Activated naive CD4-positive, alpha-beta T cell treated with anti-CD3 and anti-CD28 coated beads, Interleukin-2, amount 50 U/mL, for 16 hours (primary cell): ENCODE data around the gene PHACTR1.
A peak's percentile ranks its signal among the peaks of the same experiment; 100 is the strongest.

Experiments used
- DNase-seq: peaks from one replicate; pipeline ENCODE4 v3.0.0-alpha.2; 2020

The PHACTR1 gene

DNA sequence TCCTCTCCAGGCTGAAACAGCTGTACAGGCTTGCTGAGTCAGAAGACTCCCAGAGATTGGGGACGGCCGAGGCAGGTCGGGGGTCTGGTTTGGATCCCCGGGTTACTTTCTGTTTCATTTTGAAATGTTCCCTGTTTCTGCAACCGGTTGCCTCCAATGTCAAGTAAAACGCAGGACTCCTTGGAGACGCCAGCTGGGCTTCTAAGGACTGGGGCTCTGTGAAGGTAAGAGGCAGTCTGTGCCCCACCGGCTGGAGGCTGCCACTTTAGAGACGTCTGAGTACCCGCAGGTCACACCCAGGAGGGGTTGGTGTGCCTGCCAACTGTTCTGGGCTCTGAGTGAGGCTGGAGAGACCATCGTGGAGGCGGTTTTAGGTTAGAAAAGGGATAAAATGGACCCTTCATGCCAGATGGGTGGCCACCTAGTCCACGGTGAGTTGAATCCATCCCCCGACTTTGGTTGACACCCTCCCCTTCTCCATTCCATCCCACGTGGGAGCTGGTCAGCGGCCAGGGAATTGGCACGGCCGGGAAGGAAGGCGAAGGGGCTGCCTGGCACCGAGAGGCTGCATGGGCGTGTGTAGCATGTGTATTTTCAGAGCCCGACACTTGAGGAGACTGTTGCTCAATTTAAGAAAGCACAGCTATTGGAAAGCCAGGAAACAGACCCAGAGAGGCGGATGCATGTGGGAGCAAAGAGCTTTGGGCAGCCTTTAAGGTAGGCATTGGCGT, 240.9 kb downstream of the PHACTR1 start:
- peak; percentile 16 for DNase-seq

- no peak for DNase-seq
Measured at GRCh38 chr6:12958052-12958706, 241.6 kb downstream of the PHACTR1 start.

DNA sequence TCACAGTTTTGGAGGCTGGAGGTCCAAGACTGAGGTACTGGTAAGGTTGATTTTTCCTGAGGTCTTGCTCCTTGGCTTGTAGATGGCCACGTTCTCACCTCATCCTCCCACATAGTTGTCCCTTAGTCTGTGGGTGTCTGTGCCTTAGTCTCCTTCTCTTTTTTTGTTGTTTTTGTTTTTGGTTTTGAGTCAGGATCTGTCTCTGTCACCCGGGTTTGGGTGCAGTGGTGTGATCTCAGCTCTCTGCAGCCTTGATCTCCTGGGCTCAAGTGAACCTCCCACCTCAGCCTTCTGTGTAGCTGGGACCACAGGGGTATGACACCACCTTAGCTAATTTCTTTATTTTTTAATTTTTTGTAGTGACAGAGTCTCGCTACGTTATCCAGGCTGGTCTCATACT, 245.2 kb downstream of the PHACTR1 start:
- no peak for DNase-seq

GRCh38 chr6:12962529-12962928, 246.0 kb downstream of the PHACTR1 start:
- DNase-seq: no peak

- DNase-seq: no peak
Measured at GRCh38 chr6:12962987-12963386, 246.4 kb downstream of the PHACTR1 start.

- no peak for DNase-seq
Measured at GRCh38 chr6:12963567-12963966, 247.0 kb downstream of the PHACTR1 start.

GRCh38 chr6:12967686-12968085, 251.1 kb downstream of the PHACTR1 start:
- no peak for DNase-seq

DNA sequence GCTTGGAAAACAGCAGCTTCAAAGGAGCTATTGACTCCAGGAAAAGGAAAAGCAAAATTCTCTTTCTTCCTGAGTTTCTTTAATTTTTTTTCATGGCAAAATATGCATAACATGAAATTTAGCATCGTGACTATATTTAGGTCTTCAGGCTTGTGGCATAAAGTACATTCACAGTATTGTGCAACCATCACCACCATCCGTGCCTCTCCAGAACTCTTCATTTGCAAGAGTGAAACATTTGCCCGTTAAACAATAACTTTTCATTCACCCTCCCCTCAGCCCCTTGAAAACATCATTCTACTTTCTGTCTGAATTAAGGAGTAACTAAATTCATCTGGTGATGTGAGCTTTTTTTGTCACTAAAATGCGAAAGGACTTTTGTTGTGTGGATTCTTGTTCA, 251.7 kb downstream of the PHACTR1 start:
- no peak for DNase-seq

- no peak for DNase-seq
Measured at GRCh38 chr6:12968839-12969558, 252.4 kb downstream of the PHACTR1 start.

DNA sequence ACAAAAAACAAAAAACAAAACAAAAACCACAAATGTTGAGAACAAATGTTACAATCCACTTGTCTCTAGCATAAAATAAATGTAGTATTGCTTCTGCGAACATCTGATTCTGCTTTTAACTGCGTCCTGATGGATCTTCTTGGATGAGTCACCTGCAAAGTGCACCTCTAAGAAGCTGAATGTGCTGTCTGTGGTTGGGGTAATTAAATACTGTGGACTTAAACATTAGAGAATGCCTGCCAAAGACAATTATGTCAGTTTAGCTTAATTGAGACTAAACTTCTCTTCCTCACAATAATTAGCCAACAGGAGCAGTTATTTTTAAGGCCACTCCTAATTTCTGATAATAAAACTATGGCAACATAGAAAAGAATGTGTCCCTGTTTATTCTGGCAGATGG, 253.4 kb downstream of the PHACTR1 start:
- DNase-seq: no peak

- DNase-seq: no peak
Measured at GRCh38 chr6:12973386-12973785, 256.8 kb downstream of the PHACTR1 start.

DNA sequence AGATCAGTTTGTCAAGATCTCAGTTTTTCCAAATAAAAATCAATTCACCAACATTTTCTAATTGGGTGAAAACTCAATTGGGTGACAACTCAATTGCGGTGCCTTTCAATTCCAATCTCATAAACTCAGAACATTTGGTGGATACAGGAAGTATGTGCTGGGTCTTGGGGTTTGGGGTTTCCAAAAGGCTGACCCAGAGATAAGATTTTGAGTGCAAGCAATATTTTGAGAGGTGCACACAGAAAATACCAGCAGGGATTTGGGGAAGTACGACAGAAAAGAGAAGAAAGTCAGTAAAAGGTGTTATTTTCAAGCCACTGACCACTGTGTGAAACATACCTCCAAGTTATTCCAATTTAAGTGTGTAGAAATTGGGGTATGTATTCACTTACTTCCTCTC, 258.0 kb downstream of the PHACTR1 start:
- no peak for DNase-seq

GRCh38 chr6:12976366-12976765, 259.8 kb downstream of the PHACTR1 start:
- DNase-seq: no peak

GRCh38 chr6:12977206-12977605, 260.6 kb downstream of the PHACTR1 start:
- DNase-seq: no peak

- DNase-seq: no peak
Measured at GRCh38 chr6:12977806-12978205, 261.2 kb downstream of the PHACTR1 start.

- DNase-seq: no peak
Measured at GRCh38 chr6:12980741-12981140, 264.2 kb downstream of the PHACTR1 start.

GRCh38 chr6:12984776-12985175, 268.2 kb downstream of the PHACTR1 start:
- DNase-seq: no peak

- no peak for DNase-seq
Measured at GRCh38 chr6:12987783-12988182, 271.2 kb downstream of the PHACTR1 start.

DNA sequence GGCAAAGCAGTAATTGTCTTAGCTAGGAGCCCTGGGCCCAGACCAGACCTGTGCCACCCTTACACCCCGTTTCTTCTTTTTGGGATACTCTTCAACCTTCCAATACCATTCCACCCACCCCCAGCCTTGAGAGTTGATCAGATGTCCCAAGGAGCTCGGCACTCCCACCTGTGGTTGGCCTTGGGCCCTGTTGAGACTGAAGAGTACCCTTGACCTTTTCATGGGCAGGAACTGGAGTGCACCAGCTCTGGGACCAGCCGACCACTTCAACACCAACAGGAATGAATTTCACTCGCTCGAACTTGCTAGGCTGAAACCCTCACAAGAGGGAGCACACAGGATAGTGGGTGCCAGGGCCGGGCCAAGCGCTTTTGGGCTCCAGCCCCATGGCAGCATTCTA, 273.6 kb downstream of the PHACTR1 start:
- DNase-seq: no peak

- no peak for DNase-seq
Measured at GRCh38 chr6:12991435-12991834, 274.9 kb downstream of the PHACTR1 start.

GRCh38 chr6:12992770-12993169, 276.2 kb downstream of the PHACTR1 start:
- DNase-seq: no peak

DNA sequence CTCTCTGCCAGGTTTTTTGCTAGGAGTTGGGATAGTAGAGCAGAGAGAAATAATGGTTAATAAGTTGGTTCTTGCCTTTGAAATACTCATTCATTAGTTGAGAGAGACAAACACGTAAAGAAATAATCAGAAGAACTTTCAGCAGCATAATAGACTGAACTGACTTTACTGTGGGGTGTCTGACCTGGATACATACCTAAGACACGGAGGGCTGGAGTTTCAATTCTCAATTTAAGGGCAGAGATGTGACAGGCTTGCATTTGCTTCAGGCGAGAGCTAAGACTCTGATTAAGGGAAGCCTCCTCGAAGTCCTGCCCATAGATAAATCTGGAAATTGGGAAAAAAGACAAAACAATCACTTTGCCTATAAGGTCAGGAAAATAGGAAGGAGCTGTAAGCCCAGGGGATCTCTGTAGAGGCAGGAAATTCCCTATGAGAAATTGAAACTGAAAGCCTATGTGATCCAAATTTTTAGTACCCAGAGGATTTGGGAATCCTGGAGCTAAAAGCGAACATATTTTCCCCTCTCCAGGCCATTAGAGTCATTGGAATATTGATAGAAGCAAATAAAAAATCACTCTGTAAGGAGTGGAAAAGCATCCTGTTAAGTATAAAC, 276.8 kb downstream of the PHACTR1 start:
- no peak for DNase-seq

- no peak for DNase-seq
Measured at GRCh38 chr6:12995419-12995818, 278.9 kb downstream of the PHACTR1 start.

DNA sequence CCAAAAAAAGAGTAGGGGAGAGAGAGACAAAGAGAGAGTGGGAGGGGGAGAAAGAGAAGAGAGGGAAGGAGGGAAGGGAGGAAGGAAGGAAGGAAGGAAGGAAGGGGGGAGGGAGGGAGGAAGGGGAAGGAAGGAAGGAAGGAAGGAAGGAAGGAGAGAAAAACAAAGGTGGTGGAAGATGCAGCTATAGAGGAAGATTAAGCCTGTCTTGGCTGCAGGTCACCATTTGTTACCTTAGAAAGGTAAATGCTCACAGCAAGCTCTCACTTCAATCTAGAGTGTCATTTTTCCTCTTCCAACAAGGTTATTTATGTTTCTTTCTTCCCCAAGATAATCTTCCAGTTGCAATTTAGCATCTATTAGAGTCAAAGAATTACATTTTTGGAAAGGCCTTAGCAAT, 284.0 kb downstream of the PHACTR1 start:
- DNase-seq: no peak
